GM12874 (cell line): Measurements from ENCODE around the gene DNAJB8.
A peak's percentile ranks its signal among the peaks of the same experiment; 100 is the strongest.

ENCODE experiments used
- CTCF ChIP-seq: IDR thresholded peaks from 2 replicates; pipeline ENCODE4 v1.5.1; 2011; ENCODE audit warnings: low read depth, mild to moderate bottlenecking, control low read depth, low read length, moderate library complexity; ENCODE audit not compliant: insufficient read depth

The DNAJB8 gene

DNA sequence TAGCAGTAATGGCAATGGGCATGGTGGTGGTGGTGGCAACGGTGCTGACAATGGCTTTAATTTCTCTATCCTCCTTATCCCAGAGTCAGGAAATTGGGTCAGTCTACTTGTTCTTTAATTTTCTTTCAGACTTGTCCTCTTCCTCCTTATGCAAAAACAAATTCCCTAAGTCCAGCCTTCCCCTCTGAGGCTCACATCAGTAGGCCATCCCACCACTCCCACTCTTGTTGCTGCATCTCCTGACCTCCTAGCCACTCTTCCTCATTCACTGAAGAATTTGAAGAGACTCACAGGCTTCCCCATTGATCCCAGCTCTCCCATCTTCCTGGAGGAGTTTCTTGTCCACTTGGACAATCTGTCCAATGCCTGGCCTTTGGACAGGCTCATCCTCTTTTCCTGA lies 19.9 kb downstream of the DNAJB8 start:
- no peak for TF ChIP-seq CTCF

DNA sequence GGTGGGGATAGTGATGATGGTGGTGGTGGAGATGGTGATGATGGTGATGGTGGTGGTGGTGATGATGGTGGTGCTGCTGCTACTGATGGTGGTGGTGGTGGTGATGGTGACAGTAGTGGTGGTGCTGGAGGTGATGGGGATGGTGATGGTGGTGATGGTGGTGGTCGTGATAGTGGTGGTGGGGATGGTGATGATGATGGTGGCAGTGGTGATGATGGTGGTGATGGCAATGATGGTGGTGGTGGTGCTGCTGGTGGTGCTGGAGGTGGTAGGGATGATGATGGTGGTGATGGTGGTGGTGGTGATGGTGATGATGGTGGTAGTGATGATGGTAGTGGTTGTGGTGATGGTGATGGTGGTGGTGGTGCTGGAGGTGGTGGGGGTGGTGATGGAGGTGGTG lies 21.3 kb downstream of the DNAJB8 start:
- TF ChIP-seq CTCF, result no peak

GRCh38 chr3:128443771-128444170 lies 22.9 kb downstream of the DNAJB8 start:
- TF ChIP-seq CTCF, result no peak

DNA sequence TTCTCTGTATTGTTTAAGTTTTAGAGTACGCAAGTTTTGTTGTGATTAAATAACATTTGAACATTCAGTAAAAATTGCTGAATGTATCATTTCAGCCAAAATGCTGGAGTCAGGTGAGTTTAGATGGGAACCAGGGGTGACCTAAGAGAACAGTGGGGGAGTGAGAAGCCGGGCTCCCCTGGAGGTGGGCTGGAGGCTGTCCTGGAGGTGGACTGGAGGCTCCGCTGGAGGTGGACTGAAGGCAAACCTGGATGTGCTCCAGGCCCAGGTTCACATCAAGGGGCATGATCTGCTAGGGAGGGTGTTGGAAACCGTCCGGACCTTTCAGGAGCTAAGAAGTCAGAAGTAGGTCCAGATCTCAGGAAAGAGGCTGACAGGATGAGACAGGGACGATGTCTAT lies 23.7 kb downstream of the DNAJB8 start:
- no peak for TF ChIP-seq CTCF

- no peak for TF ChIP-seq CTCF
These were observed 24.6 kb downstream of the DNAJB8 start for GRCh38 chr3:128442070-128442469.

GRCh38 chr3:128439226-128439625 lies 27.5 kb downstream of the DNAJB8 start:
- no peak for TF ChIP-seq CTCF

DNA sequence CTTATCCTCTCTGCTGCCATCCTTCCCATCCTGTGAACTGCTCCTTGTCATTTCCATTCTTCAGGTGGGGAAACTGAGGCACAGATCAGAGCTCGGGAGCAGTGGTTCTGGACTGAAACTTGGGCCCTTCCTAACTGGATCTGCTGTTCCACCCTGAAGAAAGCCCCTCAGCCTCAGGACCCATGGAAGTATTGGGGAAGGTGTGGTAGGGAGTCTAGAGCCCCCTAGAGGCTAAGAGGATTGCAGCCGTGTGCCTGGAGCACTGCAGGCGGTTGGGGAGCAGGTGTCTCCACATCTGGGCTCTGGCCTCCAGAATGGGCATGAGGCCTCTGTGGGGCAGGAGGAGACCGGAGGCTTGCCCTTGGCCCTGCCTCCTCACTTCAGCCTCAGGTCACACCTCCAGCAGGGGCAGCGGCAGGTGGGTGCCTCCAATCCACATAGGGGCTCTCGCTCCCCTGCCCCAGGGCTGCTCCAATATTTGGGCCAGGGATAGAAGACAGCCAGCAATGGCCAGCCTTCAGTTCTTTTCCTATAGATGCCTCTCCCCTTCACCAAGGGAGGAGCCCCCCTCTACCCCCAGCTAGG lies 28.1 kb downstream of the DNAJB8 start:
- peak; percentile 70 for TF ChIP-seq CTCF
